ENCODE measurements around the gene FHAD1. TPM values are rescaled to one million over a fixed set of nuclear protein-coding genes. Genes with fewer than 3 reads are reported as not detected.

FHAD1 gene
- total RNA-seq (2022; extraction: Qiagen RNA extraction) = 0.42 to 0.68 TPM (median 0.60 TPM) in 5 replicates

GRCh38 chr1:15246960-15247614 lies at the start of gene FHAD1:
TSS of gene FHAD1 (plus strand) at chr1:15247223. CDS start at chr1:15251785, 4,562 bp downstream.

GRCh38 chr1:15409388-15410222 lies 162.6 kb downstream of the FHAD1 start, which contains the start of gene EFHD2:
TSS of gene EFHD2 (plus strand) at chr1:15409888. CDS start at chr1:15409972, 84 bp downstream.

Other genes with a start within 250 kb of the FHAD1 start
- gene TMEM51, start 93.5 kb upstream of the FHAD1 start, total RNA-seq (2022; extraction: Qiagen RNA extraction) = 27.4 to 30.8 TPM (median 29.9 TPM) in 5 replicates
- 235 to 292 TPM (median 265 TPM) in 5 replicates for gene EFHD2, start 162.7 kb downstream of the FHAD1 start, total RNA-seq (2022; extraction: Qiagen RNA extraction)
- 0.84 to 2.3 TPM (median 1.4 TPM) in 5 replicates for gene CTRC, start 191.2 kb downstream of the FHAD1 start, total RNA-seq (2022; extraction: Qiagen RNA extraction)
- not detected in 5 replicates for gene CELA2A, start 209.5 kb downstream of the FHAD1 start, total RNA-seq (2022; extraction: Qiagen RNA extraction)
- 0.14 TPM in 1 of 5 replicates, not detected in the others for gene CELA2B, start 228.9 kb downstream of the FHAD1 start, total RNA-seq (2022; extraction: Qiagen RNA extraction)